Fibroblast of pulmonary artery (primary cell): ENCODE results near the gene SPRED3.

Experiments
- DNase-seq: peaks from one replicate; pipeline ENCODE4 v3.0.0-alpha.2; 2010; ENCODE audit warnings: low read depth
- H3K4me3 ChIP-seq: replicated peaks from 2 replicates; pipeline ENCODE4 v1.5.1; 2011; ENCODE audit warnings: low read depth, mild to moderate bottlenecking, control low read depth, low read length, moderate library complexity
- TF ChIP-seq, protein P1 (sequence below): IDR thresholded peaks from 2 replicates; pipeline ENCODE4 v1.5.1; 2011; ENCODE audit warnings: mild to moderate bottlenecking, control low read depth, low read length, inconsistent platforms; ENCODE audit errors: missing control alignments

SPRED3 gene

DNA sequence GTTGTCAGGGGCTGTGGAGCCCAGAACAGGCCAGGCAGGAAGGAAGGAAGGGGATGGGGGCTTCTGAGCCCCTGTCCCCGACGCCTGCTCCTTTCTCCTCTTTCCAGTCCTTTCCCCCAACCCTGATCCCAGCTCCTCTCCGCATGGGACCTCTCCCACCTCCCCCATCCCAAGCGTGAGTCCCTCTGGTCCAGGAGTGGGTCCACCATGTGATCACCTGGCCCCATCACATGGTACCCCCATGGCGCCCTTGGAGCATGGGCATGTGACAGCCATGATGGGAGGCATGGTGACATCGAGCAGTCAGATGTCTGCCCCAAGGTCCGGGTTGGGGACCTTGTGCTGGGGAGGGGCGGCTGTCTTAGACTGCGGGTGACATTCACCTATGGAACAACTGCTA is 54.2 kb downstream of the SPRED3 start:
- DNase-seq: no peak
- H3K4me3 ChIP-seq: no peak overlapping the region
- TF ChIP-seq, protein P1, sequence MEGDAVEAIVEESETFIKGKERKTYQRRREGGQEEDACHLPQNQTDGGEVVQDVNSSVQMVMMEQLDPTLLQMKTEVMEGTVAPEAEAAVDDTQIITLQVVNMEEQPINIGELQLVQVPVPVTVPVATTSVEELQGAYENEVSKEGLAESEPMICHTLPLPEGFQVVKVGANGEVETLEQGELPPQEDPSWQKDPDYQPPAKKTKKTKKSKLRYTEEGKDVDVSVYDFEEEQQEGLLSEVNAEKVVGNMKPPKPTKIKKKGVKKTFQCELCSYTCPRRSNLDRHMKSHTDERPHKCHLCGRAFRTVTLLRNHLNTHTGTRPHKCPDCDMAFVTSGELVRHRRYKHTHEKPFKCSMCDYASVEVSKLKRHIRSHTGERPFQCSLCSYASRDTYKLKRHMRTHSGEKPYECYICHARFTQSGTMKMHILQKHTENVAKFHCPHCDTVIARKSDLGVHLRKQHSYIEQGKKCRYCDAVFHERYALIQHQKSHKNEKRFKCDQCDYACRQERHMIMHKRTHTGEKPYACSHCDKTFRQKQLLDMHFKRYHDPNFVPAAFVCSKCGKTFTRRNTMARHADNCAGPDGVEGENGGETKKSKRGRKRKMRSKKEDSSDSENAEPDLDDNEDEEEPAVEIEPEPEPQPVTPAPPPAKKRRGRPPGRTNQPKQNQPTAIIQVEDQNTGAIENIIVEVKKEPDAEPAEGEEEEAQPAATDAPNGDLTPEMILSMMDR: no peak

DNA sequence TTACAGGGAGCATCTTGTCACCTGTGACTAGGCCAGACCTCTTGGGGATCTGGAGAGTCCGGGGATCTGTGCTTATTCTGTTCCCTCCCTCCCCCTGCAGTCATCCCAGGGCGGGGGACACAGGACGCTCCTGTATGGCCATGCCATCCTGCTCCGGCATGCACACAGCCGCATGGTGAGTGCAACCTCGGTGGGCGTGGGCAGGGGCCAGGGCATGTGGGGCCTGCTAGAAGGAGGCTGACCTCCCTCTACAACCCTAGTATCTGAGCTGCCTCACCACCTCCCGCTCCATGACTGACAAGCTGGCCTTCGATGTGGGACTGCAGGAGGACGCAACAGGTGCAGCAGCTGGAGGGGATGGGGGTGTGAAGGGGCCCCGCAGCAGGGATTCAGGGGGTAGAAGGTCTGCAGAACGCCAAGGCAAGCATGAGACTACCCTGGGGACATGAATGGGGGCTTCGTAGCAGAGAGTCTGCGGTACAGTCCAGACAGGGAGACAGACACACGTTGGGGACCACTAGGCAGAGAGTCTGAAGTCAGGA is 55.0 kb downstream of the SPRED3 start:
- no peak for DNase-seq
- TF ChIP-seq, protein P1: no peak
- H3K4me3 ChIP-seq: no peak overlapping the region

GRCh38 chr19:38444026-38444425 is 55.5 kb downstream of the SPRED3 start:
- DNase-seq: no peak
- no peak overlapping the region for H3K4me3 ChIP-seq
- TF ChIP-seq, protein P1: no peak

DNA sequence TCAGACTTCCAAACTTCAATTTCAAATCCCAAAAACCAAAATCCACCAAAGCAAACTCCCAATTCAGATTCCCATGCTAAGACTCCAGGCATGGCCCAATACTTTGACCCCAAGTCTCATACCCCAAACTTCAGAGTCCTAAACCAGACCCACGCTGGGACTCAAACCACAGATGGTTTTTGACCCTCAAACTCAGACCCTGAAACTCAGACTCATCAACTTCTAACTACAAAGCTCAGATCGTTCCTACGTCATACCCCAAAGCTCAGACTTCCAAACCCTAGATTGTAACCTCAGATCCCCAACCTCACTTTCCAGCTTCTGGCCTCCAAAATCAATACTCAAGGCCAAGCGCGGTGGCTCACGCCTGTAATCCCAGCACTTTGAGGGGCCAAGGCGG is 56.9 kb downstream of the SPRED3 start:
- TF ChIP-seq, protein P1: no peak
- no peak for DNase-seq
- H3K4me3 ChIP-seq: no peak overlapping the region

GRCh38 chr19:38448225-38448624 is 59.7 kb downstream of the SPRED3 start:
- no peak overlapping the region for H3K4me3 ChIP-seq
- TF ChIP-seq, protein P1: no peak
- DNase-seq: no peak
